Activated naive CD4-positive, alpha-beta T cell treated with anti-CD3 and anti-CD28 coated beads for 36 hours (primary cell): Measurements from ENCODE around the gene DEPDC7. TPM values are rescaled to one million over a fixed set of nuclear protein-coding genes. Genes with fewer than 3 reads are reported as not detected.

ENCODE experiments used
- CTCF ChIA-PET: fragments of 350-600 bp; sonication (Branson Sonifier 250); formaldehyde crosslinking; loops from one replicate; lab custom pipeline; 2021; ENCODE audit warnings: antibody characterized with exemption; lab: Charles Lee
- DNase-seq: peaks from one replicate; pipeline ENCODE4 v3.0.0-alpha.2; 2020
- H3K27ac Mint-ChIP-seq: one replicate; pipeline ENCODE4 v1.8.0; 2021; ENCODE audit warnings: mild to moderate bottlenecking, mixed read lengths
- H3K27me3 Mint-ChIP-seq: one replicate; pipeline ENCODE4 v1.8.0; 2021; ENCODE audit warnings: low read depth, mixed read lengths
- H3K36me3 Mint-ChIP-seq: one replicate; pipeline ENCODE4 v1.8.0; 2021; ENCODE audit warnings: low read depth, mixed read lengths
- H3K4me1 Mint-ChIP-seq: one replicate; pipeline ENCODE4 v1.8.0; 2021; ENCODE audit warnings: low read depth, mixed read lengths
- H3K4me3 Mint-ChIP-seq: one replicate; pipeline ENCODE4 v1.8.0; 2021; ENCODE audit warnings: mild to moderate bottlenecking, moderate library complexity, mixed read lengths
- H3K9me3 Mint-ChIP-seq: one replicate; pipeline ENCODE4 v1.8.0; 2021; ENCODE audit warnings: mixed read lengths
- intact Hi-C: fragments of 100-400 bp; cut with micrococcal nuclease; formaldehyde crosslinking; loops from one replicate; pipeline ENCODE4 v1.15.1; 2023
- total RNA-seq, 2 experiments: library from RNA; stranded (reverse); gene quantifications; one replicate each; pipeline ENCODE4 v1.2.3, GENCODE V29; 2021

DEPDC7 gene
- total RNA-seq, 2 experiments from 2014 or later: 2.2 to 2.5 TPM

GRCh38 chr11:33001281-33001680 lies 14.4 kb upstream of the DEPDC7 start:
- no peak for DNase-seq
- Mint-ChIP-seq H3K27me3 (no peaks in the 10 kb centered on the region), H3K27ac (no peak overlapping the region), H3K4me3 (no peak overlapping the region), H3K9me3 (peaks cover 11% of the 10 kb centered on the region), H3K4me1 (peaks cover 20% of the 10 kb centered on the region), H3K36me3 (no peaks in the 10 kb centered on the region)
- CTCF ChIA-PET: interaction anchor here (0.5 to 1.0 kb wide), 2 partner anchors 9 to 64 kb away, joined by 4 to 6 read pairs; no protein-coding TSS in a partner anchor
- intact Hi-C loops: no loop called here

- H3K36me3 Mint-ChIP-seq: no peaks in the 10 kb centered on the region
- H3K4me3 Mint-ChIP-seq: no peak overlapping the region
- intact Hi-C loops: no loop called here
- H3K27ac Mint-ChIP-seq: no peak overlapping the region
- H3K9me3 Mint-ChIP-seq: peaks cover 11% of the 10 kb centered on the region
- no peak for DNase-seq
- no peaks in the 10 kb centered on the region for H3K27me3 Mint-ChIP-seq
- CTCF ChIA-PET: interaction anchor here (0.6 to 1.0 kb wide), 2 partner anchors 40 to 63 kb away, joined by 3 to 6 read pairs; no protein-coding TSS in a partner anchor
- peaks cover 25% of the 10 kb centered on the region for H3K4me1 Mint-ChIP-seq
Measured at GRCh38 chr11:33001751-33002542, 13.7 kb upstream of the DEPDC7 start.

- Mint-ChIP-seq H3K27me3 (no peaks in the 10 kb centered on the region), H3K27ac (no peak overlapping the region), H3K4me1 (peaks cover 28% of the 10 kb centered on the region), H3K9me3 (no peaks in the 10 kb centered on the region), H3K36me3 (no peaks in the 10 kb centered on the region), H3K4me3 (no peak overlapping the region)
- CTCF ChIA-PET: interaction anchor here (2.0 kb wide), 1 partner anchor 60 kb away, joined by 8 read pairs; no protein-coding TSS in a partner anchor
- peak; percentile 47 for DNase-seq
- intact Hi-C loops: no loop called here
Measured at GRCh38 chr11:33005175-33005574, 10.5 kb upstream of the DEPDC7 start.

- Mint-ChIP-seq H3K27me3 (no peaks in the 10 kb centered on the region), H3K9me3 (no peaks in the 10 kb centered on the region), H3K27ac (no peak overlapping the region), H3K4me1 (peaks cover 31% of the 10 kb centered on the region), H3K4me3 (no peak overlapping the region), H3K36me3 (no peaks in the 10 kb centered on the region)
- intact Hi-C loops: no loop called here
- CTCF ChIA-PET: interaction anchor here (2.0 kb wide), 1 partner anchor 59 kb away, joined by 8 read pairs; no protein-coding TSS in a partner anchor
- DNase-seq: no peak
Measured at GRCh38 chr11:33006010-33006409, 9.7 kb upstream of the DEPDC7 start.

- CTCF ChIA-PET: interaction anchor here (0.7 kb wide), 1 partner anchor 52 kb away, joined by 3 read pairs; no protein-coding TSS in a partner anchor
- no peak for DNase-seq
- Mint-ChIP-seq H3K27me3 (peaks cover 9% of the 10 kb centered on the region), H3K36me3 (no peaks in the 10 kb centered on the region), H3K9me3 (no peaks in the 10 kb centered on the region), H3K4me1 (peaks cover 56% of the 10 kb centered on the region), H3K27ac (no peak overlapping the region), H3K4me3 (no peak overlapping the region)
- intact Hi-C loops: loop anchor here (5.0 to 10.0 kb wide), 4 partner anchors 429 to 1231 kb away; partner anchors contain the start of genes CD59, EIF3M and PAX6
Measured at GRCh38 chr11:33013755-33014154, 1.9 kb upstream of the DEPDC7 start.

- H3K27ac Mint-ChIP-seq: no peak overlapping the region
- intact Hi-C loops: loop anchor here (10.0 kb wide), 2 partner anchors 432 to 1228 kb away; partner anchors contain the start of gene EIF3M
- CTCF ChIA-PET: interaction anchor here (0.6 to 1.3 kb wide), 5 partner anchors 8 to 208 kb away, joined by 3 to 6 read pairs (median 4); partner anchors contain the start of gene TCP11L1
- H3K9me3 Mint-ChIP-seq: no peaks in the 10 kb centered on the region
- H3K36me3 Mint-ChIP-seq: no peaks in the 10 kb centered on the region
- H3K4me1 Mint-ChIP-seq: peaks cover 51% of the 10 kb centered on the region
- H3K4me3 Mint-ChIP-seq: peak overlapping the region; percentile 74
- peaks cover 9% of the 10 kb centered on the region for H3K27me3 Mint-ChIP-seq
- no peak for DNase-seq
Measured at GRCh38 chr11:33016654-33017053, 976 bp downstream of the DEPDC7 start.

- Mint-ChIP-seq H3K9me3 (no peaks in the 10 kb centered on the region), H3K36me3 (no peaks in the 10 kb centered on the region), H3K27me3 (peaks cover 9% of the 10 kb centered on the region), H3K4me1 (peaks cover 51% of the 10 kb centered on the region), H3K27ac (no peak overlapping the region), H3K4me3 (no peak overlapping the region)
- DNase-seq: no peak
- CTCF ChIA-PET: interaction anchor here (0.7 to 1.3 kb wide), 3 partner anchors 9 to 180 kb away, joined by 3 to 5 read pairs (median 4); partner anchors contain the start of gene TCP11L1
- intact Hi-C loops: loop anchor here (10.0 kb wide), 2 partner anchors 433 to 1227 kb away; partner anchors contain the start of gene EIF3M
Measured at GRCh38 chr11:33017478-33017877, 1.8 kb downstream of the DEPDC7 start.

- Mint-ChIP-seq H3K27me3 (peaks cover 9% of the 10 kb centered on the region), H3K4me1 (peaks cover 46% of the 10 kb centered on the region), H3K36me3 (no peaks in the 10 kb centered on the region), H3K4me3 (no peak overlapping the region), H3K9me3 (no peaks in the 10 kb centered on the region), H3K27ac (no peak overlapping the region)
- no peak for DNase-seq
- intact Hi-C loops: loop anchor here (10.0 kb wide), 2 partner anchors 433 to 1227 kb away; partner anchors contain the start of gene EIF3M
- CTCF ChIA-PET: interaction anchor here (0.7 to 1.3 kb wide), 2 partner anchors 22 to 180 kb away, joined by 3 to 5 read pairs; partner anchors contain the start of gene TCP11L1
Measured at GRCh38 chr11:33017965-33018364, 2.3 kb downstream of the DEPDC7 start.

- CTCF ChIA-PET: no interaction called here
- Mint-ChIP-seq H3K9me3 (no peaks in the 10 kb centered on the region), H3K27me3 (peaks cover 8% of the 10 kb centered on the region), H3K36me3 (no peaks in the 10 kb centered on the region), H3K4me1 (peaks cover 40% of the 10 kb centered on the region), H3K27ac (no peak overlapping the region), H3K4me3 (no peak overlapping the region)
- intact Hi-C loops: loop anchor here (10.0 kb wide), 2 partner anchors 434 to 1226 kb away; partner anchors contain the start of gene EIF3M
- DNase-seq: no peak
Measured at GRCh38 chr11:33018840-33019239, 3.2 kb downstream of the DEPDC7 start.

- H3K4me3 Mint-ChIP-seq: no peak overlapping the region
- CTCF ChIA-PET: interaction anchor here (0.6 to 2.3 kb wide), 2 partner anchors 44 to 846 kb away, joined by 5 to 9 read pairs; no protein-coding TSS in a partner anchor
- no peak for DNase-seq
- no peak overlapping the region for H3K27ac Mint-ChIP-seq
- H3K4me1 Mint-ChIP-seq: peaks cover 31% of the 10 kb centered on the region
- H3K27me3 Mint-ChIP-seq: peaks cover 5% of the 10 kb centered on the region
- H3K9me3 Mint-ChIP-seq: no peaks in the 10 kb centered on the region
- H3K36me3 Mint-ChIP-seq: peaks cover 2% of the 10 kb centered on the region
- intact Hi-C loops: no loop called here
Measured at GRCh38 chr11:33021501-33021900, 5.8 kb downstream of the DEPDC7 start.

GRCh38 chr11:33021937-33022336 lies 6.3 kb downstream of the DEPDC7 start:
- Mint-ChIP-seq H3K27ac (no peak overlapping the region), H3K4me3 (no peak overlapping the region), H3K4me1 (peaks cover 27% of the 10 kb centered on the region), H3K27me3 (peaks cover 5% of the 10 kb centered on the region), H3K36me3 (peaks cover 2% of the 10 kb centered on the region), H3K9me3 (no peaks in the 10 kb centered on the region)
- DNase-seq: no peak
- intact Hi-C loops: no loop called here
- CTCF ChIA-PET: interaction anchor here (0.6 to 2.3 kb wide), 4 partner anchors 13 to 846 kb away, joined by 3 to 9 read pairs (median 4); no protein-coding TSS in a partner anchor

GRCh38 chr11:33025339-33025722 lies 9.7 kb downstream of the DEPDC7 start:
- intact Hi-C loops: no loop called here
- no peak for DNase-seq
- Mint-ChIP-seq H3K27me3 (no peaks in the 10 kb centered on the region), H3K4me3 (no peak overlapping the region), H3K36me3 (peaks cover 2% of the 10 kb centered on the region), H3K4me1 (peaks cover 19% of the 10 kb centered on the region), H3K9me3 (no peaks in the 10 kb centered on the region), H3K27ac (no peak overlapping the region)
- CTCF ChIA-PET: interaction anchor here (1.3 to 1.4 kb wide), 2 partner anchors 40 to 41 kb away, joined by 3 to 5 read pairs; no protein-coding TSS in a partner anchor
